Measurements from ENCODE around the gene ATP10D.
"Not testable (repeated sequence)": the region's sequence is repeated elsewhere in the genome, so short reads cannot be mapped to it uniquely, and the experiment has no call there.

The ATP10D gene

GRCh38 chr4:47488706-47489105 is 3.6 kb downstream of the ATP10D start:
- no peak for DNase-seq (ENCODE audit: low read depth)

GRCh38 chr4:47490550-47490949 is 5.5 kb downstream of the ATP10D start:
- no peak for DNase-seq (ENCODE audit: low read depth)

- DNase-seq (ENCODE audit: low read depth): no peak
Observed at GRCh38 chr4:47493238-47494123, 8.4 kb downstream of the ATP10D start.

GRCh38 chr4:47494124-47494430 is 9.0 kb downstream of the ATP10D start:
- DNase-seq (ENCODE audit: low read depth): no peak

- no peak for DNase-seq (ENCODE audit: low read depth)
Observed at GRCh38 chr4:47498899-47499298, 13.8 kb downstream of the ATP10D start.

GRCh38 chr4:47499700-47500099 is 14.6 kb downstream of the ATP10D start:
- DNase-seq (ENCODE audit: low read depth): no peak

GRCh38 chr4:47500776-47501175 is 15.7 kb downstream of the ATP10D start:
- no peak for DNase-seq (ENCODE audit: low read depth)

GRCh38 chr4:47505147-47505546 is 20.1 kb downstream of the ATP10D start:
- no peak for DNase-seq (ENCODE audit: low read depth)

GRCh38 chr4:47505666-47506065 is 20.6 kb downstream of the ATP10D start:
- DNase-seq (ENCODE audit: low read depth): no peak

- DNase-seq (ENCODE audit: low read depth): no peak
Observed at GRCh38 chr4:47510506-47511143, 25.6 kb downstream of the ATP10D start.

- no peak for DNase-seq (ENCODE audit: low read depth)
Observed at GRCh38 chr4:47513461-47513860, 28.4 kb downstream of the ATP10D start.

- DNase-seq (ENCODE audit: low read depth): no peak
Observed at GRCh38 chr4:47519239-47519883, 34.3 kb downstream of the ATP10D start.

GRCh38 chr4:47525154-47525819 is 40.2 kb downstream of the ATP10D start:
- no peak for DNase-seq (ENCODE audit: low read depth)

- DNase-seq (ENCODE audit: low read depth): no peak
Observed at GRCh38 chr4:47526281-47526680, 41.2 kb downstream of the ATP10D start.

- not testable (repeated sequence) for DNase-seq (ENCODE audit: low read depth)
Observed at GRCh38 chr4:47528646-47529045, 43.6 kb downstream of the ATP10D start.

GRCh38 chr4:47530801-47531200 is 45.7 kb downstream of the ATP10D start:
- no peak for DNase-seq (ENCODE audit: low read depth)

GRCh38 chr4:47531241-47531953 is 46.3 kb downstream of the ATP10D start:
- peak; percentile 21 for DNase-seq (ENCODE audit: low read depth)

- DNase-seq (ENCODE audit: low read depth): no peak
Observed at GRCh38 chr4:47531954-47532321, 46.9 kb downstream of the ATP10D start.

- no peak for DNase-seq (ENCODE audit: low read depth)
Observed at GRCh38 chr4:47532658-47533057, 47.6 kb downstream of the ATP10D start.

GRCh38 chr4:47533689-47534347 is 48.7 kb downstream of the ATP10D start:
- no peak for DNase-seq (ENCODE audit: low read depth)

- DNase-seq (ENCODE audit: low read depth): no peak
Observed at GRCh38 chr4:47534772-47535171, 49.7 kb downstream of the ATP10D start.
